H9 (cell line): ENCODE results near the gene LDLRAP1. TPM values are rescaled to one million over a fixed set of nuclear protein-coding genes. Genes with fewer than 3 reads are reported as not detected.

Source experiments
- DNase-seq: peaks from one replicate; pipeline ENCODE4 v3.0.0-alpha.2; 2017
- H2AFZ ChIP-seq: one replicate; pipeline ENCODE4 v1.6.1; 2013; ENCODE audit warnings: mild to moderate bottlenecking, low read length, control low read depth, moderate library complexity
- H2AK5ac ChIP-seq: 2 replicates; pipeline ENCODE4 v1.6.1; 2013; ENCODE audit warnings: low read length, control low read depth, mixed read lengths; ENCODE audit not compliant: insufficient read length
- H2BK120ac ChIP-seq: one replicate; pipeline ENCODE4 v1.6.1; 2013; ENCODE audit warnings: low read depth, mild to moderate bottlenecking, low read length, control low read depth, inconsistent platforms; ENCODE audit not compliant: poor library complexity, severe bottlenecking
- H2BK12ac ChIP-seq: 2 replicates; pipeline ENCODE4 v1.6.1; 2013; ENCODE audit warnings: low read length, control low read depth, mixed read lengths, low read depth; ENCODE audit not compliant: insufficient read length
- H2BK15ac ChIP-seq: 2 replicates; pipeline ENCODE4 v1.6.1; 2013; ENCODE audit warnings: low read depth, low read length, control low read depth
- H2BK20ac ChIP-seq: one replicate; pipeline ENCODE4 v1.6.1; 2013; ENCODE audit warnings: low read depth, mild to moderate bottlenecking, low read length, control low read depth, inconsistent platforms; ENCODE audit not compliant: poor library complexity, severe bottlenecking
- H2BK5ac ChIP-seq: 2 replicates; pipeline ENCODE4 v1.6.1; 2013; ENCODE audit warnings: low read length, control low read depth, mixed read lengths; ENCODE audit not compliant: insufficient read length
- H3K14ac ChIP-seq: 2 replicates; pipeline ENCODE4 v1.6.1; 2013; ENCODE audit warnings: low read length, control low read depth; ENCODE audit not compliant: insufficient read depth
- H3K18ac ChIP-seq: 2 replicates; pipeline ENCODE4 v1.6.1; 2013; ENCODE audit warnings: low read depth, mild to moderate bottlenecking, mixed read lengths, low read length, control low read depth; ENCODE audit not compliant: insufficient read length
- H3K23ac ChIP-seq: 2 replicates; pipeline ENCODE4 v1.6.1; 2013; ENCODE audit warnings: low read length, control low read depth, mixed read lengths, low read depth; ENCODE audit not compliant: insufficient read length
- H3K23me2 ChIP-seq: 2 replicates; pipeline ENCODE4 v1.6.1; 2013; ENCODE audit warnings: low read depth, mild to moderate bottlenecking, mixed read lengths, low read length, control low read depth; ENCODE audit not compliant: insufficient read length, poor library complexity, severe bottlenecking
- H3K27ac ChIP-seq: 2 replicates; pipeline ENCODE4 v1.5.1; 2013; ENCODE audit warnings: low read length, control low read depth, mixed read lengths, low read depth; ENCODE audit not compliant: insufficient read length
- H3K27me3 ChIP-seq: 2 replicates; pipeline ENCODE4 v1.6.1; 2013; ENCODE audit warnings: low read length, control low read depth, inconsistent platforms; ENCODE audit not compliant: insufficient read depth
- H3K4ac ChIP-seq: 2 replicates; pipeline ENCODE4 v1.6.1; 2013; ENCODE audit warnings: low read depth, mild to moderate bottlenecking, control low read depth, inconsistent platforms, low read length, moderate library complexity
- H3K4me1 ChIP-seq: 2 replicates; pipeline ENCODE4 v1.6.1; 2013; ENCODE audit warnings: low read length, control low read depth, inconsistent platforms; ENCODE audit not compliant: insufficient read depth
- H3K4me2 ChIP-seq: 2 replicates; pipeline ENCODE4 v1.6.1; 2013; ENCODE audit warnings: low read length, control low read depth, mixed read lengths; ENCODE audit not compliant: insufficient read length, insufficient read depth
- H3K56ac ChIP-seq: 2 replicates; pipeline ENCODE4 v1.6.1; 2013; ENCODE audit warnings: low read depth, mild to moderate bottlenecking, mixed read lengths, low read length, control low read depth; ENCODE audit not compliant: insufficient read length
- H3K79me1 ChIP-seq: 2 replicates; pipeline ENCODE4 v1.6.1; 2013; ENCODE audit warnings: low read depth, mild to moderate bottlenecking, moderate library complexity, low read length, control low read depth, inconsistent platforms; ENCODE audit not compliant: insufficient read depth, poor library complexity, severe bottlenecking
- H3K79me2 ChIP-seq: 2 replicates; pipeline ENCODE4 v1.6.1; 2013; ENCODE audit warnings: low read length, control low read depth, inconsistent platforms; ENCODE audit not compliant: insufficient read depth
- H3K9ac ChIP-seq: 2 replicates; pipeline ENCODE4 v1.6.1; 2013; ENCODE audit warnings: low read length, control low read depth, mixed read lengths; ENCODE audit not compliant: insufficient read length; ENCODE audit errors: extremely low read depth
- H3K9me3 ChIP-seq: one replicate; pipeline ENCODE4 v1.6.1; 2013; ENCODE audit warnings: low read depth, low read length, inconsistent platforms; ENCODE audit not compliant: control insufficient read depth
- H3T11ph ChIP-seq: one replicate; pipeline ENCODE4 v1.6.1; 2013; ENCODE audit warnings: mild to moderate bottlenecking, low read length, control low read depth, inconsistent platforms
- H4K20me1 ChIP-seq: one replicate; pipeline ENCODE4 v1.6.1; 2013; ENCODE audit not compliant: control insufficient read depth, insufficient read length, insufficient read depth
- H4K5ac ChIP-seq: 2 replicates; pipeline ENCODE4 v1.6.1; 2013; ENCODE audit warnings: low read depth, mild to moderate bottlenecking, mixed read lengths, low read length, control low read depth; ENCODE audit not compliant: insufficient read length
- H4K8ac ChIP-seq: replicated peaks from 2 replicates; pipeline ENCODE4 v1.6.1; 2013; ENCODE audit warnings: low read length, control low read depth, mixed read lengths, low read depth; ENCODE audit not compliant: insufficient read length
- H4K91ac ChIP-seq: 2 replicates; pipeline ENCODE4 v1.6.1; 2013; ENCODE audit warnings: low read depth, mild to moderate bottlenecking, moderate library complexity, mixed read lengths, low read length, control low read depth; ENCODE audit not compliant: insufficient read length
- H3K27ac Mint-ChIP-seq, 3 experiments: 2 replicates in 2 of 3; 3 replicates in 1 of 3; pipeline ENCODE4 v1.8.0; 2020 to 2021; ENCODE audit warnings: mixed read lengths in 3 of 3, mild to moderate bottlenecking in 1 of 3, moderate library complexity in 1 of 3
- H3K27me3 Mint-ChIP-seq: 2 replicates; pipeline ENCODE4 v1.8.0; 2021; ENCODE audit warnings: low read depth, mild to moderate bottlenecking, moderate library complexity, mixed read lengths
- H3K36me3 Mint-ChIP-seq, 3 experiments: 2 replicates in 2 of 3; 3 replicates in 1 of 3; pipeline ENCODE4 v1.8.0; 2020 to 2021; ENCODE audit warnings: low read depth in 3 of 3, mixed read lengths in 3 of 3; ENCODE audit not compliant: insufficient read depth in 1 of 3
- H3K4me1 Mint-ChIP-seq, 2 experiments: 2 replicates each; pipeline ENCODE4 v1.8.0; 2020; ENCODE audit warnings: mixed read lengths in 2 of 2
- H3K4me3 Mint-ChIP-seq, 2 experiments: 2 replicates in 1 of 2; 3 replicates in 1 of 2; pipeline ENCODE4 v1.8.0; 2020 to 2021; ENCODE audit warnings: mild to moderate bottlenecking in 2 of 2, mixed read lengths in 2 of 2, moderate library complexity in 1 of 2
- H3K9me3 Mint-ChIP-seq, 2 experiments: 2 replicates in 1 of 2; 3 replicates in 1 of 2; pipeline ENCODE4 v1.8.0; 2020; ENCODE audit warnings: mild to moderate bottlenecking in 2 of 2, mixed read lengths in 2 of 2, moderate library complexity in 1 of 2
- WGBS: extraction: QIAGEN DNeasy Blood & Tissue Kit; methylation state at CpG from one replicate; pipeline ENCODE4 v1.1.7; 2013; ENCODE audit warnings: missing lambda C conversion rate, low lambda C conversion rate, mixed read lengths; ENCODE audit not compliant: insufficient read length; ENCODE audit errors: extremely low coverage; 5-methylcytosine and 5-hydroxymethylcytosine counted together
- total RNA-seq: library from RNA; stranded (reverse); gene quantifications from 2 replicates; pipeline ENCODE4 v1.2.1, GENCODE V29; 2021
- TF ChIP-seq, protein P1 (sequence below): fragments of 200-600 bp; sonication (generic); conservative IDR thresholded peaks from 3 replicates; pipeline ENCODE4 v1.8.0; 2021; ENCODE audit warnings: antibody characterized with exemption, mild to moderate bottlenecking

The LDLRAP1 gene
- total RNA-seq, 1 experiment from 2014 or later, result 15.7 TPM

DNA sequence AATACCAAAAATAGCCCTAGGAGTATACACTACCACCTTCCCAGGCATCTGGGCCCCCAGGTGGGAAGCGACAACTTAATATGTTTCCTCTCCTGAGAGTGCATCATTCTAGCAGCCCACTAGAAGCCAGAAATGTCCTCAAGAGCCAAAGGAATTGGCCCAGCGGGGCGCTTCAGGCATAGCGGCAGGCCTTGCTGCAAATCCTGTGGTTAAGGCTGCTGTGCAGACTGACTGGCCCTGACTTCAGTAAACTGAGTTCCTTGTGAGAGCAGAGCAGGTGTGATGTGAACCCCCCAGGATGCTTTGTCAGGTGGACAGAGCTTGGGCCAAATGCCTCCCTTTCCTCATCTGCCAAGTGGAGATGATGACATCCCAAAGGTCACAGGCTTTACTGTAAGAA lies 29.7 kb upstream of the LDLRAP1 start:
- H2AK5ac ChIP-seq, result no peak overlapping the region
- Mint-ChIP-seq H3K9me3 (peaks cover 4 to 6% of the 10 kb centered on the region in 2 experiments; a peak in 4 of 5 replicates), H3K27ac (no peak overlapping the region), H3K36me3 (no peaks in the 10 kb centered on the region; a peak in 2 of 7 replicates), H3K4me1 (peaks cover 8 to 9% of the 10 kb centered on the region in 2 experiments), H3K27me3 (peaks cover 4% of the 10 kb centered on the region), H3K4me3 (no peak overlapping the region)
- H4K20me1 ChIP-seq, result no peaks in the 10 kb centered on the region
- no peak overlapping the region for H3K14ac ChIP-seq
- no CpG with 5 or more reads among the region's 4 CpGs for WGBS
- no peaks in the 10 kb centered on the region for H3K9me3 ChIP-seq
- H4K91ac ChIP-seq, result no peak overlapping the region
- H4K5ac ChIP-seq, result no peak overlapping the region
- no peaks in the 10 kb centered on the region; the same call in 1 of the 2 replicates for H3K27me3 ChIP-seq
- H3K56ac ChIP-seq, result no peak overlapping the region
- H2BK5ac ChIP-seq, result no peak overlapping the region
- H3K4ac ChIP-seq, result no peak overlapping the region
- no peak for DNase-seq
- H2BK20ac ChIP-seq, result no peak overlapping the region
- H3K9ac ChIP-seq, result no peak overlapping the region
- no peak overlapping the region for H3K23ac ChIP-seq
- no peak overlapping the region for H2BK15ac ChIP-seq
- H4K8ac ChIP-seq, result no peak overlapping the region
- H3K4me2 ChIP-seq, result no peak overlapping the region
- TF ChIP-seq, protein P1, sequence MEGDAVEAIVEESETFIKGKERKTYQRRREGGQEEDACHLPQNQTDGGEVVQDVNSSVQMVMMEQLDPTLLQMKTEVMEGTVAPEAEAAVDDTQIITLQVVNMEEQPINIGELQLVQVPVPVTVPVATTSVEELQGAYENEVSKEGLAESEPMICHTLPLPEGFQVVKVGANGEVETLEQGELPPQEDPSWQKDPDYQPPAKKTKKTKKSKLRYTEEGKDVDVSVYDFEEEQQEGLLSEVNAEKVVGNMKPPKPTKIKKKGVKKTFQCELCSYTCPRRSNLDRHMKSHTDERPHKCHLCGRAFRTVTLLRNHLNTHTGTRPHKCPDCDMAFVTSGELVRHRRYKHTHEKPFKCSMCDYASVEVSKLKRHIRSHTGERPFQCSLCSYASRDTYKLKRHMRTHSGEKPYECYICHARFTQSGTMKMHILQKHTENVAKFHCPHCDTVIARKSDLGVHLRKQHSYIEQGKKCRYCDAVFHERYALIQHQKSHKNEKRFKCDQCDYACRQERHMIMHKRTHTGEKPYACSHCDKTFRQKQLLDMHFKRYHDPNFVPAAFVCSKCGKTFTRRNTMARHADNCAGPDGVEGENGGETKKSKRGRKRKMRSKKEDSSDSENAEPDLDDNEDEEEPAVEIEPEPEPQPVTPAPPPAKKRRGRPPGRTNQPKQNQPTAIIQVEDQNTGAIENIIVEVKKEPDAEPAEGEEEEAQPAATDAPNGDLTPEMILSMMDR, result no peak
- no peaks in the 10 kb centered on the region for H3K4me1 ChIP-seq
- no peak overlapping the region for H2BK12ac ChIP-seq
- H3K23me2 ChIP-seq, result no peaks in the 10 kb centered on the region
- no peaks in the 10 kb centered on the region for H3K79me1 ChIP-seq
- no peak overlapping the region for H3T11ph ChIP-seq
- no peak overlapping the region for H3K18ac ChIP-seq
- H3K79me2 ChIP-seq, result no peaks in the 10 kb centered on the region
- no peak overlapping the region for H3K27ac ChIP-seq
- H2AFZ ChIP-seq, result no peak overlapping the region
- no peak overlapping the region for H2BK120ac ChIP-seq
